ENCODE results near the gene LONP1.

LONP1 gene

GRCh38 chr19:5679289-5680083, 40.5 kb downstream of the LONP1 start:
- DNase-seq (ENCODE audit: low read depth), result no peak

- no peak for DNase-seq (ENCODE audit: low read depth)
These were observed 41.8 kb downstream of the LONP1 start for GRCh38 chr19:5678071-5678718.

- no peak for DNase-seq (ENCODE audit: low read depth)
These were observed 42.4 kb downstream of the LONP1 start for GRCh38 chr19:5677580-5677979.

GRCh38 chr19:5677136-5677535, 42.8 kb downstream of the LONP1 start:
- DNase-seq (ENCODE audit: low read depth), result no peak

- no peak for DNase-seq (ENCODE audit: low read depth)
These were observed 43.2 kb downstream of the LONP1 start for GRCh38 chr19:5676772-5677105.

- no peak for DNase-seq (ENCODE audit: low read depth)
These were observed 43.7 kb downstream of the LONP1 start for GRCh38 chr19:5676105-5676771.

- DNase-seq (ENCODE audit: low read depth), result no peak
These were observed 45.2 kb downstream of the LONP1 start for GRCh38 chr19:5674714-5675113.

DNA sequence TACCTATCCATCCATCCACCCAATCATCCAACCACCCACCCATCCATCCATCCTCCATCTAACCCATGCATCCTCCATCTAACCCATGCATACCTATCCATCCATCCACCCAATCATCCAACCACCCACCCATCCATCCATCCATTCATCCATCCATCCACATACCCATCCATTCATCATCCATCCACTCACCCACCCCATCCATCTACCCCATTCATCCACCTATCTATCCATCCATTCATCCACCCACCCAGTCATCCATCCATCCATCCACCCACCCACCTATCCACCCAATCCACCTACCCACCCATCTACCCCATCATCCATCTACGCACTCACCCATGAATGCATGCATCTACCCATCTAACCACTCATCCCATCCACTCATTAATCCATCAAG, 46.2 kb downstream of the LONP1 start:
- no peak for DNase-seq (ENCODE audit: low read depth)

GRCh38 chr19:5672708-5673459, 47.1 kb downstream of the LONP1 start:
- DNase-seq (ENCODE audit: low read depth), result no peak

DNA sequence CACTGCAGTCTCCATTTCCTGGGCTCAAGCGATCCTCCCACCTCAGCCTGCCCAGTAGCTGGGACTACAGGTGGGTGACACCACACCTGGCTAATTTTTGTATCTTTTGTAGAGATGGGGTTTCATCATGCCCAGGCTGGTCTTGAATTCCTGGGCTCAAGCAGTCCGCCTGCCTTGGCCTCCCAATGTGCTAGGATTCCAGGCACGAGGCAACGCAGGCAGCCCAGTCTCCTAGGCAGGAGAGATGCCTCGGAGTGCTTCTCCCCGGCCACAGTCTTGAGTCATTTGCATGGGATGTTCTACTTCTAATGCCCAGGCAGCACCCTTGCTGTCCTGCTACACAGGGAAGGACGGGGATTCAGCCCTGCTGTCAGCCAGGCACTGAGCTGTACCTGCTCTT, 48.3 kb downstream of the LONP1 start:
- no peak for DNase-seq (ENCODE audit: low read depth)

DNA sequence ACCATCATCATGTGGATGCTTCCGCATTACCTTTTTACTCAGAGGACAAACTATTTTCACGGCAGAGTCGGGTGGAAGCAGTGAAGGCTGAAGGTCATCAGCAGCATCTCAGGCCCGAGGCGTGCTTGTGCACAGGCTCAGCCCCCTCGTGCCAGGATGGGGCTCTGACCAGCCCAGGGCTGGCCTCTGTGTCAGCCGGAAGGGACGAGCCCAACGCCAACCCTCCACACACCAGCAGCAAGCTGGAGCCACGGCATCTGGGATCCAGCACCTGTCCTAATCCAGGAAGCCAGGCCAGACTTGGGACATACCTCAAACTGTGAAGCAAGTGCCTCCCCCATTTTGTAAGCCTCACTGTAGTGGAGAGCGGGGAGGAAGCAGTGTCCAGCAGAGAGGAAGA, 50.7 kb downstream of the LONP1 start:
- DNase-seq (ENCODE audit: low read depth), result no peak

- DNase-seq (ENCODE audit: low read depth), result no peak
These were observed 52.1 kb downstream of the LONP1 start for GRCh38 chr19:5667751-5668271.

GRCh38 chr19:5666921-5667610, 52.9 kb downstream of the LONP1 start:
- no peak for DNase-seq (ENCODE audit: low read depth)

DNA sequence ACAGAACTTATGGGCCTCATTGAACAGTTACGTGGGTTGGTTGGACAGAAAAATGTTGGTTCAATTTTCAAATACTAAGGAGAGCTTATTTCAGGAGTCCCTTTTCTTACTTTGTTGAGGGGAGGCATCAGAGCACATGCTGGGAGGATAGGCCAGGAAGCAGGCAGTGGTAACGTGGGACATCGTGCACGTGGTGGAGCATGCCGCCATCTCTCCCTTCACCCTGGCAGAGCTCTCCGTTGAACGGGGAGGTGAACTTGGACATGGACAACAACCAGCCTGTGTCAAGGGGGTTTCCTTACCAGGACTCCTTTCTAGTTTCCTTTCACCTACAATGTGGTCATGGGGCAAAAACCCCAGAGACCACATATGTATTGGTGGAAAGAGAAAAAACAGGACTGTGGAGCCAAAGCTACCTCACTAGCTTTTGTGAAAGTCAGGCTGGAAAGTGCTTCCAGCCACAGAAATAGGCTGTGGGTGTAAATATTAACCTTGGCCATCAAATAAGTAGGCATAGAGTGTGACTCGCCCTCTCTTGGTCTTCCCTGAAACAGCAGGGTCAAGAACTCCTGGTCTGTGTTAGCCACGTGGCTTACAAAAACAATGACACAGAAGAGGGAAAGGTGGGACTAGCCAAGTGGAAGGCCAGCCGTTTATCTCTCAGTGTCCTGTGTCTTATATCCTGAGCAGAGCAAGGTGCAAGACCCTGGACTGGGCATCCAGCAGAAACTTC, 54.0 kb downstream of the LONP1 start:
- no peak for DNase-seq (ENCODE audit: low read depth)

- DNase-seq (ENCODE audit: low read depth), result no peak
These were observed 55.4 kb downstream of the LONP1 start for GRCh38 chr19:5664515-5664914.

- DNase-seq (ENCODE audit: low read depth), result no peak
These were observed 56.0 kb downstream of the LONP1 start for GRCh38 chr19:5663904-5664303.

- no peak for DNase-seq (ENCODE audit: low read depth)
These were observed 58.5 kb downstream of the LONP1 start for GRCh38 chr19:5661483-5661882.

- no peak for DNase-seq (ENCODE audit: low read depth)
These were observed 64.5 kb downstream of the LONP1 start for GRCh38 chr19:5655412-5655811.

DNA sequence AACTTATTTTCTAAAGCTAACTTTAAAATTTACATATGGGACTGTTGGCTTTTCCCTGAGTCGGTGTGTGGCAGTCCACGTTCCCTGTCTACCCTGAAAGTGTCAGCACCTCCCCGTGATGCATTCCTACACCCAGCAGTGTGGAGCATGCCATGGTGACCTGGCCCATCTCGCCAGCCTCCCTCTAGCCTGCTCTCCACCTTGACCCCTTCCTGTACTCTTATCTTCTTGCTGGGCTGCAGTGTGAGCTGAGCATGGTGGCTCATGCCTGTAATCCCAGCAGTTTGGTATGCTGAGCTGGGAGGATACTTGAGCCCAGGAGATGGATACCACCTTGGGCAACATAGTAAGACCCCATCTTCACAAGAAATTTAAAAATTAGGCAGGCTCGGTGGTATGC, 65.0 kb downstream of the LONP1 start:
- no peak for DNase-seq (ENCODE audit: low read depth)

DNA sequence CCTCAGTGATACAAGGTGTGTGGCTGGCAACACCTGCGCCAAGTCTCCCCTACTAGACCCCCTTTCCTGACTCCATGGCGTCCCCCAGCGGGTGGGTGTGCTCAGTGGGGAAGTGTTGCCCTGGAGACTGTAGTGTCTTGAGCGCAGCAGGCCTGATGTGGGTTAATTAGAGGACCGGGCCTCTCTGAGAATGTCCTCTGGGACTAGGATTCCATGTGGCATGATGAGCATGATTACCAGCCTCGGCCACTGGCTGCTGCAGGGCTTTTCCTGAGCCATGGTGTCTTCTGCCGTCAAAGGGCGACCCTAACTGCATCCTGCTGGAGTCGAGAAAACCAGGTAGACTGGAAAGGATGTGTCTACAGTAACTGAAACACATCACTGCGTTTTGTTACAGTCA, 67.7 kb downstream of the LONP1 start:
- no peak for DNase-seq (ENCODE audit: low read depth)

GRCh38 chr19:5651361-5651760, 68.6 kb downstream of the LONP1 start:
- no peak for DNase-seq (ENCODE audit: low read depth)
